Measurements from ENCODE around the gene MORN1.

The MORN1 gene

GRCh38 chr1:2291577-2291976 lies 99.8 kb downstream of the MORN1 start:
- TF ChIP-seq GLIS3 (CRISPR knock-in tag; IDR thresholded peaks at IDR 0.05): no peak
- no peak for TF ChIP-seq BACH2 (CRISPR knock-in tag; IDR thresholded peaks at IDR 0.05; ENCODE audit: borderline replicate concordance)
- no peak for TF ChIP-seq ESRRG (CRISPR knock-in tag; IDR thresholded peaks at IDR 0.05)
- TF ChIP-seq ZNF8 (CRISPR knock-in tag; IDR thresholded peaks at IDR 0.05): no peak
- no peak for ATAC-seq

GRCh38 chr1:2290595-2291510 lies 100.5 kb downstream of the MORN1 start:
- peak; percentile 76 for ATAC-seq
- TF ChIP-seq SNAI2 (CRISPR knock-in tag; IDR thresholded peaks at IDR 0.05) (no peak), OSR1 (CRISPR knock-in tag; IDR thresholded peaks at IDR 0.05) (no peak), ISL1 (CRISPR knock-in tag; IDR thresholded peaks at IDR 0.05) (no peak), ARNTL (CRISPR knock-in tag; IDR thresholded peaks at IDR 0.05; ENCODE audit: borderline replicate concordance, low read depth) (no peak), GLIS3 (CRISPR knock-in tag; IDR thresholded peaks at IDR 0.05) (no peak), BACH2 (CRISPR knock-in tag; IDR thresholded peaks at IDR 0.05; ENCODE audit: borderline replicate concordance) (no peak), CREB5 (CRISPR knock-in tag; IDR thresholded peaks at IDR 0.05; ENCODE audit: low read depth) (no peak), RARB (CRISPR knock-in tag; IDR thresholded peaks at IDR 0.05) (no peak), TCF4 (CRISPR knock-in tag; IDR thresholded peaks at IDR 0.05; ENCODE audit: borderline replicate concordance) (no peak), ZFP3 (CRISPR knock-in tag; IDR thresholded peaks at IDR 0.05) (no peak), POU6F1 (CRISPR knock-in tag; IDR thresholded peaks at IDR 0.05; ENCODE audit: borderline replicate concordance, low read depth) (no peak)

- TF ChIP-seq TSHZ2 (CRISPR knock-in tag; IDR thresholded peaks at IDR 0.05): no peak
- no peak for TF ChIP-seq TCF4 (CRISPR knock-in tag; IDR thresholded peaks at IDR 0.05; ENCODE audit: borderline replicate concordance)
- TF ChIP-seq CSRNP3 (CRISPR knock-in tag; IDR thresholded peaks at IDR 0.05): no peak
- no peak for TF ChIP-seq ZNF8 (CRISPR knock-in tag; IDR thresholded peaks at IDR 0.05)
- TF ChIP-seq CREB5 (CRISPR knock-in tag; IDR thresholded peaks at IDR 0.05; ENCODE audit: low read depth): no peak
- peak; percentile 15 for ATAC-seq
Measured at GRCh38 chr1:2290171-2290578, 101.2 kb downstream of the MORN1 start.

- no peak for TF ChIP-seq ZNF8 (CRISPR knock-in tag; IDR thresholded peaks at IDR 0.05)
- no peak for TF ChIP-seq BACH2 (CRISPR knock-in tag; IDR thresholded peaks at IDR 0.05; ENCODE audit: borderline replicate concordance)
- no peak for TF ChIP-seq GLIS3 (CRISPR knock-in tag; IDR thresholded peaks at IDR 0.05)
- TF ChIP-seq TSHZ2 (CRISPR knock-in tag; IDR thresholded peaks at IDR 0.05): no peak
- TF ChIP-seq RARB (CRISPR knock-in tag; IDR thresholded peaks at IDR 0.05): no peak
- no peak for ATAC-seq
Measured at GRCh38 chr1:2289607-2290006, 101.7 kb downstream of the MORN1 start.
